ENCODE measurements around the gene HIP1.

DNA sequence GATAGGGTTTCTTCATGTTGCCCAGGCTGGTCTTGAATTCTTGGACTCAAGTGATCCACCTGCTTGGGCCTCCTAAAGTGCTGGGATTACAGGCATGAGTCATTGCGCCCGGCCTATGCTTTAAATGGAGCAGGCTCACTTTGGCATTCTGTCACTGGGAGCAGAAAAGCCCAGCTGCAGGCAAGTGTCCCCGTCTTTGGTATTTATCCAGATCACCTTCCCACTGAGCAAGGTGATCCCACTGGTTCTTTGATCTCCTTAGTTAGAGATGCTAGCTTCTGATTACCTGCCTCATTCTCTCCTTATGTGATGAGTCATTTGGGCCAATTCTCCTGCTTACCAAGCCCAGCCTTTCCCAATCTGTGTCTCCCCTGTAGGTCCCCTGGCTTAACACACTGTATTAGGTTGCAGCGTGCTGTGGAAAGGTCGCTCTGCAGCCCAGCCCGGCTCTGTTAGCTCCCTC is 207.4 kb downstream of the HIP1 start:
- no peak for TF ChIP-seq EZH2 (IDR thresholded peaks at IDR 0.05; ENCODE audit: low read length, unreplicated experiment)
- TF ChIP-seq, protein P1, sequence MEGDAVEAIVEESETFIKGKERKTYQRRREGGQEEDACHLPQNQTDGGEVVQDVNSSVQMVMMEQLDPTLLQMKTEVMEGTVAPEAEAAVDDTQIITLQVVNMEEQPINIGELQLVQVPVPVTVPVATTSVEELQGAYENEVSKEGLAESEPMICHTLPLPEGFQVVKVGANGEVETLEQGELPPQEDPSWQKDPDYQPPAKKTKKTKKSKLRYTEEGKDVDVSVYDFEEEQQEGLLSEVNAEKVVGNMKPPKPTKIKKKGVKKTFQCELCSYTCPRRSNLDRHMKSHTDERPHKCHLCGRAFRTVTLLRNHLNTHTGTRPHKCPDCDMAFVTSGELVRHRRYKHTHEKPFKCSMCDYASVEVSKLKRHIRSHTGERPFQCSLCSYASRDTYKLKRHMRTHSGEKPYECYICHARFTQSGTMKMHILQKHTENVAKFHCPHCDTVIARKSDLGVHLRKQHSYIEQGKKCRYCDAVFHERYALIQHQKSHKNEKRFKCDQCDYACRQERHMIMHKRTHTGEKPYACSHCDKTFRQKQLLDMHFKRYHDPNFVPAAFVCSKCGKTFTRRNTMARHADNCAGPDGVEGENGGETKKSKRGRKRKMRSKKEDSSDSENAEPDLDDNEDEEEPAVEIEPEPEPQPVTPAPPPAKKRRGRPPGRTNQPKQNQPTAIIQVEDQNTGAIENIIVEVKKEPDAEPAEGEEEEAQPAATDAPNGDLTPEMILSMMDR (conservative IDR thresholded peaks at IDR 0.05; ENCODE audit: low read depth, low read length): no peak
- no peak for TF ChIP-seq EZH2phosphoT487 (IDR thresholded peaks at IDR 0.05; ENCODE audit: borderline replicate concordance, low read length)

Data from PC-3 (cell line).